HCT116 (cell line): ENCODE measurements around the gene KRT17. TPM values are rescaled to one million over a fixed set of nuclear protein-coding genes. Genes with fewer than 3 reads are reported as not detected.

ENCODE experiments used
- ATAC-seq: fragments of 200-7000 bp; cut with Tn5 transposase; 2 replicates; pipeline ENCODE4 v1.9.1; 2020; ENCODE audit warnings: mild to moderate bottlenecking, moderate library complexity
- BruUV-seq: library from RNA; stranded (reverse); fragments of 400-500 nt; replicated peaks from 2 replicates; lab custom pipeline; 2021; lab: Mats Ljungman, UMichigan
- CTCF ChIA-PET: fragments of 300-600 bp; sonication (Branson Sonifier 250); formaldehyde crosslinking; loops from one replicate; lab custom pipeline; 2021; ENCODE audit warnings: antibody characterized with exemption; lab: Charles Lee
- POLR2A ChIA-PET: fragments of 300-600, 350-600 bp; sonication (Branson Sonifier 250); formaldehyde crosslinking; loops from one replicate; lab custom pipeline; 2021; ENCODE audit warnings: antibody characterized with exemption; lab: Charles Lee
- RAD21 ChIA-PET, 2 experiments: fragments of 300-600 bp; sonication (Branson Sonifier 250); formaldehyde crosslinking; loops; one replicate each; lab custom pipeline; 2023; ENCODE audit warnings: low total read pairs in 2 of 2; ENCODE audit not compliant: uncharacterized antibody in 2 of 2, unreplicated experiment in 2 of 2, low non-redundant PET in 1 of 2; lab: Charles Lee
- DNase-seq: peaks from one replicate; pipeline ENCODE4 v3.0.0-alpha.2; 2010; ENCODE audit warnings: low read depth, low spot score
- H2AFZ ChIP-seq: fragments of 200-600 bp; shearing (Covaris generic), sonication (generic); 2 replicates; pipeline ENCODE4 v1.6.1; 2017; ENCODE audit warnings: low read depth, mixed run types, mixed read lengths, antibody characterized with exemption, low read length; ENCODE audit not compliant: poor library complexity, severe bottlenecking
- H3K27ac ChIP-seq: 2 replicates; pipeline ENCODE4 v1.5.1; 2012; ENCODE audit warnings: low read depth, low read length
- H3K27me3 ChIP-seq: fragments of 200-600 bp; sonication (generic); 2 replicates; pipeline ENCODE4 v1.6.1; 2016; ENCODE audit warnings: mixed run types, low read length, mixed read lengths; ENCODE audit not compliant: insufficient read depth
- H3K36me3 ChIP-seq, 2 experiments: fragments of 200-500 bp in 1 of 2; fragments of 200-600 bp in 1 of 2; sonication (Bioruptor generic) in 1 of 2; sonication (generic) in 1 of 2; 2 replicates each; pipeline versions ENCODE4 v1.5.1 to v1.6.1; 2014 to 2016; ENCODE audit warnings: low read length in 2 of 2, inconsistent platforms in 1 of 2, mixed read lengths in 1 of 2, mixed run types in 1 of 2; ENCODE audit not compliant: insufficient read depth in 2 of 2, control insufficient read depth in 1 of 2
- H3K4me1 ChIP-seq, 2 experiments: fragments of 200-600 bp in 1 of 2; sonication (generic) in 1 of 2; 2 replicates each; pipeline versions ENCODE4 v1.5.1 to v1.6.1; 2012 to 2017; ENCODE audit warnings: low read length in 2 of 2, inconsistent platforms in 1 of 2, mild to moderate bottlenecking in 1 of 2, mixed read lengths in 1 of 2, mixed run types in 1 of 2, moderate library complexity in 1 of 2; ENCODE audit not compliant: insufficient read depth in 2 of 2, control insufficient read depth in 1 of 2
- H3K4me2 ChIP-seq: fragments of 200-600 bp; sonication (generic); 2 replicates; pipeline ENCODE4 v1.6.1; 2017; ENCODE audit warnings: mixed run types, low read length, mixed read lengths
- H3K4me3 ChIP-seq, 2 experiments: fragments of 200-600 bp in 1 of 2; sonication (generic) in 1 of 2; replicated peaks in 1 of 2; 2 replicates each; pipeline ENCODE4 v1.5.1; 2011 to 2016; ENCODE audit warnings: low read length in 2 of 2, control low read depth in 1 of 2, low read depth in 1 of 2, mild to moderate bottlenecking in 1 of 2, mixed read lengths in 1 of 2, mixed run types in 1 of 2
- H3K79me2 ChIP-seq: fragments of 200-600 bp; sonication (generic); 2 replicates; pipeline ENCODE4 v1.6.1; 2017; ENCODE audit warnings: mild to moderate bottlenecking, mixed run types, low read length, moderate library complexity, mixed read lengths; ENCODE audit not compliant: insufficient read depth
- H3K9ac ChIP-seq: fragments of 200-600 bp; sonication (generic); 2 replicates; pipeline ENCODE4 v1.6.1; 2016; ENCODE audit warnings: low read length, mixed read lengths
- H3K9me2 ChIP-seq: fragments of 200-600 bp; sonication (generic), shearing (Covaris generic); 2 replicates; pipeline ENCODE4 v1.6.1; 2017; ENCODE audit warnings: mixed run types, mild to moderate bottlenecking, moderate library complexity; ENCODE audit not compliant: insufficient read depth
- H3K9me3 ChIP-seq, 2 experiments: fragments of 200-500 bp in 1 of 2; fragments of 200-600 bp in 1 of 2; sonication (Bioruptor generic) in 1 of 2; sonication (generic) in 1 of 2; 2 replicates each; pipeline ENCODE4 v1.6.1; 2014 to 2017; ENCODE audit warnings: low read length in 2 of 2, mixed read lengths in 2 of 2, inconsistent platforms in 1 of 2, low read depth in 1 of 2, mild to moderate bottlenecking in 1 of 2, mixed run types in 1 of 2, moderate library complexity in 1 of 2; ENCODE audit not compliant: control insufficient read depth in 1 of 2, insufficient read depth in 1 of 2
- H4K20me1 ChIP-seq: fragments of 200-600 bp; sonication (generic), shearing (Covaris generic); 2 replicates; pipeline ENCODE4 v1.6.1; 2017; ENCODE audit warnings: mixed run types, mild to moderate bottlenecking, moderate library complexity; ENCODE audit not compliant: insufficient read depth
- CBX3 ChIP-seq: IDR thresholded peaks from 2 replicates; pipeline ENCODE4 v1.6.1; 2012; ENCODE audit warnings: low read depth
- ELF1 ChIP-seq: IDR thresholded peaks from 2 replicates; pipeline ENCODE4 v1.6.1; 2012; ENCODE audit warnings: low read depth, borderline replicate concordance
- FOSL1 ChIP-seq: IDR thresholded peaks from 2 replicates; pipeline ENCODE4 v1.6.1; 2012; ENCODE audit warnings: low read depth
- JUND ChIP-seq: IDR thresholded peaks from 2 replicates; pipeline ENCODE4 v1.6.1; 2012
- MAX ChIP-seq: IDR thresholded peaks from 2 replicates; pipeline ENCODE4 v1.6.1; 2012
- POLR2A ChIP-seq: IDR thresholded peaks from 2 replicates; pipeline ENCODE4 v1.7.0; 2011; ENCODE audit warnings: borderline replicate concordance; ENCODE audit not compliant: insufficient read depth, insufficient read length; ENCODE audit errors: extremely low read depth
- RAD21 ChIP-seq: IDR thresholded peaks from 2 replicates; pipeline ENCODE4 v1.6.1; 2012; ENCODE audit warnings: low read depth, mild to moderate bottlenecking
- REST ChIP-seq: IDR thresholded peaks from 2 replicates; pipeline ENCODE4 v1.6.1; 2012; ENCODE audit warnings: low read depth
- SP1 ChIP-seq: IDR thresholded peaks from 2 replicates; pipeline ENCODE4 v1.6.1; 2012; ENCODE audit warnings: low read depth
- ZBTB33 ChIP-seq: IDR thresholded peaks from 2 replicates; pipeline ENCODE4 v1.6.1; 2011; ENCODE audit warnings: mild to moderate bottlenecking, low read length, moderate library complexity; ENCODE audit not compliant: insufficient replicate concordance; ENCODE audit errors: extremely low read depth
- ZFX ChIP-seq: fragments of 450-650 bp; IDR thresholded peaks from 2 replicates; pipeline ENCODE4 v1.6.1; 2017
- ZNF274 ChIP-seq: fragments of 200-500 bp; sonication (Bioruptor generic); IDR thresholded peaks from 2 replicates; pipeline ENCODE4 v1.6.1; 2014; ENCODE audit warnings: mild to moderate bottlenecking, low read depth, low read length, inconsistent platforms
- intact Hi-C: fragments of 100-400 bp; cut with micrococcal nuclease; formaldehyde crosslinking; loops from 2 replicates; pipeline ENCODE4 v1.10.0; 2022
- total RNA-seq: library from RNA; stranded (reverse); gene quantifications from one replicate; pipeline ENCODE4 v1.2.1, GENCODE V29; 2021; ENCODE audit not compliant: unreplicated experiment

KRT17 gene
- total RNA-seq, 1 experiment from 2014 or later, result not detected

- H3K4me1 ChIP-seq, result no peaks in the 10 kb centered on the region
- no peaks in the 10 kb centered on the region for H3K9me3 ChIP-seq
- no peaks in the 10 kb centered on the region for H4K20me1 ChIP-seq
- TF ChIP-seq ELF1 (no peak), ZBTB33 (no peak), ZFX (no peak), JUND (no peak), ZNF274 (no peak), MAX (no peak), SP1 (no peak), REST (no peak), CBX3 (no peak), POLR2A (no peak), RAD21 (no peak), FOSL1 (no peak)
- no peak overlapping the region for H3K9ac ChIP-seq
- no peak overlapping the region for H3K4me2 ChIP-seq
- BruUV-seq, result no TSS peak
- ChIA-PET POLR2A (no interaction called here), CTCF (no interaction called here), RAD21 (no interaction called here)
- ATAC-seq (no peak), DNase-seq (no peak)
- no peak overlapping the region for H3K4me3 ChIP-seq
- H3K79me2 ChIP-seq, result no peaks in the 10 kb centered on the region
- H3K9me2 ChIP-seq, result no peaks in the 10 kb centered on the region
- H3K27ac ChIP-seq, result no peak overlapping the region
- H3K36me3 ChIP-seq, result no peaks in the 10 kb centered on the region
- intact Hi-C loops, result no loop called here
- H3K27me3 ChIP-seq, result no peaks in the 10 kb centered on the region
- no peak overlapping the region for H2AFZ ChIP-seq
Observed at GRCh38 chr17:41636652-41637051, 12.3 kb upstream of the KRT17 start.
